ENCODE results near the gene PTPN23.
"Not testable (repeated sequence)": the region's sequence is repeated elsewhere in the genome, so short reads cannot be mapped to it uniquely, and the experiment has no call there.

The PTPN23 gene

GRCh38 chr3:47434849-47435248 is 54.0 kb downstream of the PTPN23 start:
- DNase-seq (ENCODE audit: extremely low read depth in 1 of 2, low read depth in 1 of 2), result no peak

GRCh38 chr3:47436180-47436579 is 55.4 kb downstream of the PTPN23 start:
- DNase-seq (ENCODE audit: extremely low read depth in 1 of 2, low read depth in 1 of 2), result no peak

- no peak for DNase-seq (ENCODE audit: extremely low read depth in 1 of 2, low read depth in 1 of 2)
Measured at GRCh38 chr3:47440131-47440530, 59.3 kb downstream of the PTPN23 start.

GRCh38 chr3:47441796-47442551 is 61.2 kb downstream of the PTPN23 start:
- DNase-seq (ENCODE audit: extremely low read depth in 1 of 2, low read depth in 1 of 2), result no peak

- DNase-seq (ENCODE audit: extremely low read depth in 1 of 2, low read depth in 1 of 2), result no peak
Measured at GRCh38 chr3:47443611-47443995, 62.8 kb downstream of the PTPN23 start.

- DNase-seq (ENCODE audit: extremely low read depth in 1 of 2, low read depth in 1 of 2), result no peak
Measured at GRCh38 chr3:47444103-47444502, 63.3 kb downstream of the PTPN23 start.

GRCh38 chr3:47452453-47453215 is 71.8 kb downstream of the PTPN23 start:
- DNase-seq (ENCODE audit: extremely low read depth in 1 of 2, low read depth in 1 of 2), result no peak

GRCh38 chr3:47455806-47456452 is 75.1 kb downstream of the PTPN23 start:
- DNase-seq (ENCODE audit: extremely low read depth in 1 of 2, low read depth in 1 of 2), result no peak

GRCh38 chr3:47456984-47457383 is 76.2 kb downstream of the PTPN23 start:
- no peak for DNase-seq (ENCODE audit: extremely low read depth in 1 of 2, low read depth in 1 of 2)

- DNase-seq (ENCODE audit: extremely low read depth in 1 of 2, low read depth in 1 of 2), result not testable (repeated sequence)
Measured at GRCh38 chr3:47459534-47460085, 78.8 kb downstream of the PTPN23 start.

Data from stimulated activated CD8-positive, alpha-beta memory T cell treated with anti-CD3 and anti-CD28 coated beads, Interleukin-7, amount 100 ng/mL, for 48 hours (primary cell).